OCI-LY1 (cell line): ENCODE data around the gene ZNF485.

Source experiments
- EZH2 ChIP-seq: fragments of 200-600 bp; sonication (generic), shearing (Covaris generic); IDR thresholded peaks from 2 replicates; pipeline ENCODE4 v1.8.0; 2017; ENCODE audit warnings: borderline replicate concordance, mixed run types, mild to moderate bottlenecking, antibody characterized with exemption, low read length, moderate library complexity, mixed read lengths
- TF ChIP-seq, protein P1 (sequence below): fragments of 200-600 bp; sonication (generic), shearing (Covaris generic); IDR thresholded peaks from 2 replicates; pipeline ENCODE4 v1.5.1; 2017; ENCODE audit warnings: mild to moderate bottlenecking, antibody characterized with exemption, low read length, moderate library complexity, mixed read lengths

DNA sequence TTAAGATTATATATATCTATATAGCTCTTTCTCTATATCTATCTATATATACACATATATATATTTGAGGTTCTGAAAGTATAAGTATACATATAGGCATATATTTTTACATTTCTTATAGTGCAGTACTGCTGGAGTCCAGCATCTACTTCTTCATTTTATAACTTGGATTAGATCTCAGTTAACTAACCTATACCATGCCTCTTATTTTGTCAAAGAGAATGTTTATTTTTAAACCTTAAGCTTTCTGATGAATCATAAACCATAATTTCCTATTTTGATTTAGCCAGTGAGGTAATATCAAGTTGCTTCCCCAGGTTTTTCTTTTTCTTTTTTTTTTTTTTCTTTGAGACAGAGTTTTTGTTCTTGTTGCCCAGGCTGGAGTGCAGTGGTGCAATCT lies 34.4 kb downstream of the ZNF485 start:
- no peak for TF ChIP-seq EZH2
- TF ChIP-seq, protein P1, sequence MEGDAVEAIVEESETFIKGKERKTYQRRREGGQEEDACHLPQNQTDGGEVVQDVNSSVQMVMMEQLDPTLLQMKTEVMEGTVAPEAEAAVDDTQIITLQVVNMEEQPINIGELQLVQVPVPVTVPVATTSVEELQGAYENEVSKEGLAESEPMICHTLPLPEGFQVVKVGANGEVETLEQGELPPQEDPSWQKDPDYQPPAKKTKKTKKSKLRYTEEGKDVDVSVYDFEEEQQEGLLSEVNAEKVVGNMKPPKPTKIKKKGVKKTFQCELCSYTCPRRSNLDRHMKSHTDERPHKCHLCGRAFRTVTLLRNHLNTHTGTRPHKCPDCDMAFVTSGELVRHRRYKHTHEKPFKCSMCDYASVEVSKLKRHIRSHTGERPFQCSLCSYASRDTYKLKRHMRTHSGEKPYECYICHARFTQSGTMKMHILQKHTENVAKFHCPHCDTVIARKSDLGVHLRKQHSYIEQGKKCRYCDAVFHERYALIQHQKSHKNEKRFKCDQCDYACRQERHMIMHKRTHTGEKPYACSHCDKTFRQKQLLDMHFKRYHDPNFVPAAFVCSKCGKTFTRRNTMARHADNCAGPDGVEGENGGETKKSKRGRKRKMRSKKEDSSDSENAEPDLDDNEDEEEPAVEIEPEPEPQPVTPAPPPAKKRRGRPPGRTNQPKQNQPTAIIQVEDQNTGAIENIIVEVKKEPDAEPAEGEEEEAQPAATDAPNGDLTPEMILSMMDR, result no peak
